ENCODE results near the gene SELENOW.

GRCh38 chr19:47797996-47798903, 19.7 kb downstream of the SELENOW start:
- TF ChIP-seq EZH2 (IDR thresholded peaks at IDR 0.05; ENCODE audit: low read depth, low read length, severe bottlenecking) (no peak), ZNF274 (IDR thresholded peaks at IDR 0.05; ENCODE audit: borderline replicate concordance, extremely low read depth, low read length) (no peak), TEAD4 (IDR thresholded peaks at IDR 0.05; ENCODE audit: low read depth, low read length) (no peak), EGR1 (IDR thresholded peaks at IDR 0.05; ENCODE audit: borderline replicate concordance, low read depth, low read length) (no peak), SP1 (IDR thresholded peaks at IDR 0.05; ENCODE audit: low read depth, low read length) (no peak), POLR2A (IDR thresholded peaks at IDR 0.05; ENCODE audit: control extremely low read depth in 1 of 2, low read depth in 2 of 2, low read length in 2 of 2) (no peak), HDAC6 (IDR thresholded peaks at IDR 0.05; ENCODE audit: low read depth, low read length) (no peak), RNF2 (IDR thresholded peaks at IDR 0.05; ENCODE audit: borderline replicate concordance, low read depth, low read length, missing control alignments, poor library complexity, severe bottlenecking) (no peak), ASH2L (IDR thresholded peaks at IDR 0.05; ENCODE audit: low read length) (no peak), POLR2AphosphoS5 (IDR thresholded peaks at IDR 0.05; ENCODE audit: low read depth, low read length) (no peak), MAFK (IDR thresholded peaks at IDR 0.05; ENCODE audit: low read depth, low read length) (no peak), RAD21 (IDR thresholded peaks at IDR 0.05 in 1 of 2, conservative IDR thresholded peaks at IDR 0.05 in 1 of 2; ENCODE audit: low read depth in 2 of 2, low read length in 2 of 2) (no peak)
- TF ChIP-seq, protein P1, sequence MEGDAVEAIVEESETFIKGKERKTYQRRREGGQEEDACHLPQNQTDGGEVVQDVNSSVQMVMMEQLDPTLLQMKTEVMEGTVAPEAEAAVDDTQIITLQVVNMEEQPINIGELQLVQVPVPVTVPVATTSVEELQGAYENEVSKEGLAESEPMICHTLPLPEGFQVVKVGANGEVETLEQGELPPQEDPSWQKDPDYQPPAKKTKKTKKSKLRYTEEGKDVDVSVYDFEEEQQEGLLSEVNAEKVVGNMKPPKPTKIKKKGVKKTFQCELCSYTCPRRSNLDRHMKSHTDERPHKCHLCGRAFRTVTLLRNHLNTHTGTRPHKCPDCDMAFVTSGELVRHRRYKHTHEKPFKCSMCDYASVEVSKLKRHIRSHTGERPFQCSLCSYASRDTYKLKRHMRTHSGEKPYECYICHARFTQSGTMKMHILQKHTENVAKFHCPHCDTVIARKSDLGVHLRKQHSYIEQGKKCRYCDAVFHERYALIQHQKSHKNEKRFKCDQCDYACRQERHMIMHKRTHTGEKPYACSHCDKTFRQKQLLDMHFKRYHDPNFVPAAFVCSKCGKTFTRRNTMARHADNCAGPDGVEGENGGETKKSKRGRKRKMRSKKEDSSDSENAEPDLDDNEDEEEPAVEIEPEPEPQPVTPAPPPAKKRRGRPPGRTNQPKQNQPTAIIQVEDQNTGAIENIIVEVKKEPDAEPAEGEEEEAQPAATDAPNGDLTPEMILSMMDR (IDR thresholded peaks at IDR 0.05; ENCODE audit: control extremely low read depth in 1 of 3, insufficient read depth in 1 of 3, low read depth in 1 of 3, low read length in 3 of 3) = no peak

Data from H1 (cell line).